Measurements from ENCODE around the gene UNC79. TPM values are rescaled to one million over a fixed set of nuclear protein-coding genes. Genes with fewer than 3 reads are reported as not detected.
"Not testable (repeated sequence)": the region's sequence is repeated elsewhere in the genome, so short reads cannot be mapped to it uniquely, and the experiment has no call there.

Gene UNC79
- total RNA-seq, 2 donors from 2014 or later = 6.0 to 14.4 TPM

DNA sequence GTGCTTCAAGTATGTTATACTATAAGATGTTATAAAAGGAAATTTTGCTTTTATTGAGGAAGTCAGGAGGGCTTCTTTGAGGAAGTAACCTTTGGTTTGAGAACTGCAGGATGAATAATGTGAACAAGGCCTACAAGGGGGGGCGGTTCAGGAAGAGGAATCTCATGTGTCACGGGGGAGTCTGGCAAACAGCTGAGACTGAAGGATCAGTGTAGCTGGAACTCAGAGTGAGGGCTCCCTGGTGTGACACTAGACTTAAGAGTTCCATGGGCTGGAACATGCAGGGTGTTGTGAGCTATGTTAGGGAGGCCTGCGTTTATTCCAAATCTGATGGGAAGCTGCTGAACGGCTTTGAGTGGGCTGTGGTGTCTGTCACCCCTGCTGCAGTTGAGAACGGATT lies 62.3 kb downstream of the UNC79 start:
- H3K27ac ChIP-seq (ENCODE audit: low read depth, low read length) = no peak overlapping the region

DNA sequence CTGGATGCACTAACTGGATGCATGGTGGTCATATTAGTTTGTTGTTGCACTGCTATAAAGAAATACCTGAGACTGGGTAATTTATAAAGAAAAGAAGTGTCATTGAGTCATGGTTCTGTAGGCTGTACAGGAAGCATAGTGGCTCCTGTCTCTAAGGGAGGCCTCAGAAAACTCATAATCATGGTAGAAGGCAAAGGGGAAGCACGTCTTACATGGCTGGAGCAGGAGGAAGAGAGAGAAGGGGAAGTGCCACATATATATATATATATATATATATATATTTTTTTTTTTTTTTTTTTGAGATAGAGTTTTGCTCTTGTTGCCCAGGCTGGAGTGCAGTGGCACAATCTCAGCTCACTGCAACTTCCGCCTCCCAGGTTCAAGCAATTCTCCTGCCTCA lies 62.9 kb downstream of the UNC79 start:
- not testable (repeated sequence) for H3K36me3 Mint-ChIP-seq (ENCODE audit: low read depth); DNase-seq; H3K4me3 ChIP-seq (ENCODE audit: low read length); H3K27me3 Mint-ChIP-seq (ENCODE audit: insufficient read depth); H3K9me3 Mint-ChIP-seq; H3K36me3 ChIP-seq (ENCODE audit: control insufficient read depth, insufficient read depth, low read length); H3K9ac ChIP-seq (ENCODE audit: extremely low read depth, low read length, poor library complexity, severe bottlenecking); H3K27ac ChIP-seq (ENCODE audit: low read depth, low read length); H3K9me3 ChIP-seq (ENCODE audit: control insufficient read depth, low read length); H3K4me1 ChIP-seq (ENCODE audit: control insufficient read depth, insufficient read depth, low read length); H3K4me3 Mint-ChIP-seq; H3K27ac Mint-ChIP-seq; H3K27me3 ChIP-seq (ENCODE audit: control insufficient read depth, insufficient read depth, low read length, poor library complexity, severe bottlenecking)
- peaks cover 13% of the 10 kb centered on the region for H3K4me1 Mint-ChIP-seq
- WGBS, 2 experiments (ENCODE audit: insufficient coverage in 1 of 2, insufficient read length in 1 of 2) = no CpG with 5 or more reads among the region's 2 CpGs

More for the DNA sequence above, 62.3 kb downstream of the UNC79 start:
- DNase-seq = peak; percentile 51
- H3K4me3 Mint-ChIP-seq = no peak overlapping the region
- H3K36me3 ChIP-seq (ENCODE audit: control insufficient read depth, insufficient read depth, low read length) = no peaks in the 10 kb centered on the region
- H3K4me1 ChIP-seq (ENCODE audit: control insufficient read depth, insufficient read depth, low read length) = no peaks in the 10 kb centered on the region
- H3K4me3 ChIP-seq (ENCODE audit: low read length) = no peak overlapping the region
- H3K27ac Mint-ChIP-seq = no peak overlapping the region
- WGBS, 2 experiments (ENCODE audit: insufficient coverage in 1 of 2, insufficient read length in 1 of 2) = 72 to 77% methylated on average over 5 of the region's 5 CpGs
- H3K9me3 ChIP-seq (ENCODE audit: control insufficient read depth, low read length) = peaks cover 9% of the 10 kb centered on the region
- TF ChIP-seq, protein P1, sequence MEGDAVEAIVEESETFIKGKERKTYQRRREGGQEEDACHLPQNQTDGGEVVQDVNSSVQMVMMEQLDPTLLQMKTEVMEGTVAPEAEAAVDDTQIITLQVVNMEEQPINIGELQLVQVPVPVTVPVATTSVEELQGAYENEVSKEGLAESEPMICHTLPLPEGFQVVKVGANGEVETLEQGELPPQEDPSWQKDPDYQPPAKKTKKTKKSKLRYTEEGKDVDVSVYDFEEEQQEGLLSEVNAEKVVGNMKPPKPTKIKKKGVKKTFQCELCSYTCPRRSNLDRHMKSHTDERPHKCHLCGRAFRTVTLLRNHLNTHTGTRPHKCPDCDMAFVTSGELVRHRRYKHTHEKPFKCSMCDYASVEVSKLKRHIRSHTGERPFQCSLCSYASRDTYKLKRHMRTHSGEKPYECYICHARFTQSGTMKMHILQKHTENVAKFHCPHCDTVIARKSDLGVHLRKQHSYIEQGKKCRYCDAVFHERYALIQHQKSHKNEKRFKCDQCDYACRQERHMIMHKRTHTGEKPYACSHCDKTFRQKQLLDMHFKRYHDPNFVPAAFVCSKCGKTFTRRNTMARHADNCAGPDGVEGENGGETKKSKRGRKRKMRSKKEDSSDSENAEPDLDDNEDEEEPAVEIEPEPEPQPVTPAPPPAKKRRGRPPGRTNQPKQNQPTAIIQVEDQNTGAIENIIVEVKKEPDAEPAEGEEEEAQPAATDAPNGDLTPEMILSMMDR (conservative IDR thresholded peaks at IDR 0.05) = no peak
- no peak overlapping the region for H3K9ac ChIP-seq (ENCODE audit: extremely low read depth, low read length, poor library complexity, severe bottlenecking)
- no peaks in the 10 kb centered on the region for H3K27me3 Mint-ChIP-seq (ENCODE audit: insufficient read depth)
- H3K4me1 Mint-ChIP-seq = peaks cover 13% of the 10 kb centered on the region
- peaks cover 5% of the 10 kb centered on the region for H3K9me3 Mint-ChIP-seq
- no peaks in the 10 kb centered on the region for H3K36me3 Mint-ChIP-seq (ENCODE audit: low read depth)
- no peaks in the 10 kb centered on the region for H3K27me3 ChIP-seq (ENCODE audit: control insufficient read depth, insufficient read depth, low read length, poor library complexity, severe bottlenecking)

DNA sequence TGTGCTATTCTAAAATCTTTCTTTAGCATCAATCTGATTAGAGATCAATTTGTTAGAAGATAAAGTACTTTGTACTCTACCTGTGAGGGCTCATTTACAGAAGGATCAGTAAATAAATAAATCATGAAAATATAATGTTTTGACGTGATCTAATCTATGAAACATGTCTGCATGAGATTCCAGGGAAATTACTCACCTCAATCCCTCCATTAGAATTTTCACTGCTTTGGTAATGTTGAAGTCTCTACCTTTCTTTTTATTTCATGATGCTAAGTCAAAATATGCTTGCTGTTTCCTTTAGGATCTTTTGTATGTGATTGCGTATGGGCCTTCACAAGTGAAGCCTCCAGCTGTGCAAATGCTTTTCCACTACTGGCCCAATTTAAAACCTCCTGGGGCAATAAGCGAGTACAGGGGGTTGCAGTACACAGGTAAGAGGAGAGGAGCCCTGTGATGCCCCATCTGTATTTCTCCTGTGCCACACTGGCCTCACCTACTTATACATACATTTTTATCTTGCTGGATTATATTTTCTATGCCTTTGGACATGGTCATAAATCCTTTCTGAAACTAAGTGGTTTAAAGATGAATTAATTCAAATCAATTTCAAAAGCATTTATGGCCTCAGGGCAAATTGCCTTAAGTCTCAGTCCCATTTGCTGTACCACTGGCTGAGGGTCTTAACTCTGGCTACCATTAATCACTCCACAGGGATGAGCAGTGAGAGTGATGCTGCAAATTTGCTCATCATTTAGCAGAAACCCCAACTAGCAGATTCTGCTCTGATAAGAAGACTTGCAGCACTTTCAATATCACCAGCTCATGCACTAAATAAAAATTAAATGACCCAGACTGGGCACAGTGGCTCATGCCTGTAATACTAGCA lies 66.4 kb downstream of the UNC79 start:
- H3K4me3 Mint-ChIP-seq = no peak overlapping the region
- no peaks in the 10 kb centered on the region for H3K9me3 Mint-ChIP-seq
- Histone ChIP-seq H3K9ac (ENCODE audit: extremely low read depth, low read length, poor library complexity, severe bottlenecking) (no peak overlapping the region), H3K36me3 (ENCODE audit: control insufficient read depth, insufficient read depth, low read length) (no peaks in the 10 kb centered on the region), H3K9me3 (ENCODE audit: control insufficient read depth, low read length) (no peaks in the 10 kb centered on the region), H3K4me3 (ENCODE audit: low read length) (no peak overlapping the region), H3K4me1 (ENCODE audit: control insufficient read depth, insufficient read depth, low read length) (no peaks in the 10 kb centered on the region), H3K27me3 (ENCODE audit: control insufficient read depth, insufficient read depth, low read length, poor library complexity, severe bottlenecking) (no peaks in the 10 kb centered on the region), H3K27ac (ENCODE audit: low read depth, low read length) (no peak overlapping the region)
- DNase-seq = no peak
- no peaks in the 10 kb centered on the region for H3K36me3 Mint-ChIP-seq (ENCODE audit: low read depth)
- no peak overlapping the region for H3K27ac Mint-ChIP-seq
- TF ChIP-seq, protein P1 (conservative IDR thresholded peaks at IDR 0.05) = no peak
- WGBS, 2 experiments (ENCODE audit: insufficient coverage in 1 of 2, insufficient read length in 1 of 2) = 84 to 90% methylated on average over 2 of the region's 3 CpGs
- no peaks in the 10 kb centered on the region for H3K27me3 Mint-ChIP-seq (ENCODE audit: insufficient read depth)
- H3K4me1 Mint-ChIP-seq = peaks cover 13% of the 10 kb centered on the region
